ENCODE data around the gene UROC1. TPM values are rescaled to one million over a fixed set of nuclear protein-coding genes. Genes with fewer than 3 reads are reported as not detected.

UROC1 gene
- total RNA-seq, 1 experiment from 2014 or later: not detected

DNA sequence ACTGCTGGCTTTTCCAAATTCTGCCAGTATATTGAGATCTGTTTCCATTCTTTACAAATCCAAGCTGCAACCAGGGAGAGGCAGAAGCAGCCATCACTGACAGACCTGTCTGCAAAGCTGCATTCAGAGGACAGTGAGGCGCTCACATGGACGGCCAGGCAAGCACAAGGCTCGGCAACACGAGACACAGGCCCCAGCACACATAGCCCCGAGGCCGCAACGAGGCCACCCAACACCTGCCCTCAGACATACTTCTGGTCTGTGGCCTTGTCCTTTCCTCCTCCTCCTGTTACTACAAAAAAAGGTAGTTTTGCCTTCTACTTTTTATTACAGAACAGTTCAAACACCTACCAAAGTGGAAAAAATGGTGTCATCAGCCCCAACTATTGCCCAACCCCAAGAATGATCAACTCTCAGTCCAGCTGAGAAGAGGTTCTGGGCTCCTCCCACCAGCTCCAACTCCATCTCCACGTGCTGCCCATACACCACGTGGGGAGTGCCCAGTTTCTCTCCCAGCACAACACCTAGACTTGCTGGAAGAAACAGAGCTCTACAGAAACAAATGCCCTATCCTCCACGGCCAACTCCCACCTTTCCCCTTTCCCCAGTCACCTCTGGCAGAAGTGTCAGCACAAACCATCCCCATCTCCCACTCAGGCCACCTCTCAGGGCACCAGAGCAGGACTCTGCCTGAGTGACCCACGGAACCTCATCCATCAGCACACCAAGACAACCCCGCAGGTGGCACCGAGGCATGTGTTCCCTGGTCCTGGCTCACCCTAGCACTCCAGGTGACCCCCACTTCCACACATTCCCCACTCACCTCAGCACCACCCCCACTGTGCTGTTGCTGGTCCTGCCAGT is 49.3 kb downstream of the UROC1 start:
- H3K9me2 ChIP-seq (ENCODE audit: insufficient read depth): no peaks in the 10 kb centered on the region
- peaks cover 62% of the 10 kb centered on the region for H3K79me2 ChIP-seq (ENCODE audit: insufficient read depth, low read length)
- no TSS peak for BruUV-seq (replicated peaks)
- no peak overlapping the region for H3K4me3 ChIP-seq (replicated peaks in 1 of 2; ENCODE audit: low read depth in 1 of 2, low read length in 2 of 2)
- peaks cover 59 to 66% of the 10 kb centered on the region in 2 experiments for H3K36me3 ChIP-seq (ENCODE audit: control insufficient read depth in 1 of 2, insufficient read depth in 2 of 2, low read length in 2 of 2)
- H3K4me2 ChIP-seq (ENCODE audit: low read length): no peak overlapping the region
- no peak overlapping the region for H2AFZ ChIP-seq (ENCODE audit: low read depth, low read length, poor library complexity, severe bottlenecking)
- DNase-seq (ENCODE audit: low read depth, low spot score) (no peak), ATAC-seq (no peak)
- H3K4me1 ChIP-seq (ENCODE audit: control insufficient read depth in 1 of 2, insufficient read depth in 2 of 2, low read length in 2 of 2): peaks cover 0 to 12% of the 10 kb centered on the region in 2 experiments; a peak in 1 of 4 replicates
- no peak overlapping the region for H3K27ac ChIP-seq (ENCODE audit: low read depth, low read length)
- H3K27me3 ChIP-seq (ENCODE audit: insufficient read depth, low read length): no peaks in the 10 kb centered on the region
- CTCF ChIA-PET: no interaction called here
- POLR2A ChIA-PET: no interaction called here
- intact Hi-C loops (cut with micrococcal nuclease): no loop called here
- TF ChIP-seq ELF1 (IDR thresholded peaks at IDR 0.05; ENCODE audit: borderline replicate concordance, low read depth) (no peak), EGR1 (IDR thresholded peaks at IDR 0.05; ENCODE audit: low read depth) (no peak), EZH2 (IDR thresholded peaks at IDR 0.05) (no peak), ZNF274 (IDR thresholded peaks at IDR 0.05; ENCODE audit: low read depth, low read length) (no peak), EZH2phosphoT487 (IDR thresholded peaks at IDR 0.05; ENCODE audit: borderline replicate concordance) (no peak), POLR2AphosphoS5 (IDR thresholded peaks at IDR 0.05; ENCODE audit: low read depth, low read length) (no peak), TCF7L2 (IDR thresholded peaks at IDR 0.05; ENCODE audit: borderline replicate concordance, extremely low read depth, insufficient read depth, insufficient read length) (no peak), FOSL1 (IDR thresholded peaks at IDR 0.05; ENCODE audit: low read depth) (no peak), CBX3 (IDR thresholded peaks at IDR 0.05; ENCODE audit: low read depth) (no peak), YY1 (IDR thresholded peaks at IDR 0.05; ENCODE audit: extremely low read depth, insufficient replicate concordance, low read depth, low read length) (no peak)
- TF ChIP-seq, protein P1, sequence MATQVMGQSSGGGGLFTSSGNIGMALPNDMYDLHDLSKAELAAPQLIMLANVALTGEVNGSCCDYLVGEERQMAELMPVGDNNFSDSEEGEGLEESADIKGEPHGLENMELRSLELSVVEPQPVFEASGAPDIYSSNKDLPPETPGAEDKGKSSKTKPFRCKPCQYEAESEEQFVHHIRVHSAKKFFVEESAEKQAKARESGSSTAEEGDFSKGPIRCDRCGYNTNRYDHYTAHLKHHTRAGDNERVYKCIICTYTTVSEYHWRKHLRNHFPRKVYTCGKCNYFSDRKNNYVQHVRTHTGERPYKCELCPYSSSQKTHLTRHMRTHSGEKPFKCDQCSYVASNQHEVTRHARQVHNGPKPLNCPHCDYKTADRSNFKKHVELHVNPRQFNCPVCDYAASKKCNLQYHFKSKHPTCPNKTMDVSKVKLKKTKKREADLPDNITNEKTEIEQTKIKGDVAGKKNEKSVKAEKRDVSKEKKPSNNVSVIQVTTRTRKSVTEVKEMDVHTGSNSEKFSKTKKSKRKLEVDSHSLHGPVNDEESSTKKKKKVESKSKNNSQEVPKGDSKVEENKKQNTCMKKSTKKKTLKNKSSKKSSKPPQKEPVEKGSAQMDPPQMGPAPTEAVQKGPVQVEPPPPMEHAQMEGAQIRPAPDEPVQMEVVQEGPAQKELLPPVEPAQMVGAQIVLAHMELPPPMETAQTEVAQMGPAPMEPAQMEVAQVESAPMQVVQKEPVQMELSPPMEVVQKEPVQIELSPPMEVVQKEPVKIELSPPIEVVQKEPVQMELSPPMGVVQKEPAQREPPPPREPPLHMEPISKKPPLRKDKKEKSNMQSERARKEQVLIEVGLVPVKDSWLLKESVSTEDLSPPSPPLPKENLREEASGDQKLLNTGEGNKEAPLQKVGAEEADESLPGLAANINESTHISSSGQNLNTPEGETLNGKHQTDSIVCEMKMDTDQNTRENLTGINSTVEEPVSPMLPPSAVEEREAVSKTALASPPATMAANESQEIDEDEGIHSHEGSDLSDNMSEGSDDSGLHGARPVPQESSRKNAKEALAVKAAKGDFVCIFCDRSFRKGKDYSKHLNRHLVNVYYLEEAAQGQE (IDR thresholded peaks at IDR 0.05; ENCODE audit: low read depth): no peak
- RAD21 ChIA-PET (ENCODE audit: low non-redundant PET in 1 of 2, low total read pairs in 2 of 2, uncharacterized antibody in 2 of 2, unreplicated experiment in 2 of 2): no interaction called here
- no peak overlapping the region for H3K9ac ChIP-seq (ENCODE audit: low read length)
- H3K9me3 ChIP-seq (ENCODE audit: control insufficient read depth in 1 of 2, insufficient read depth in 1 of 2, low read depth in 1 of 2, low read length in 2 of 2): no peaks in the 10 kb centered on the region
- 0 out of 2 replicates have a peak, but pooled peaks cover 6% of the 10 kb centered on the region for H4K20me1 ChIP-seq (ENCODE audit: insufficient read depth)

Measured in HCT116 (cell line).